ENCODE results near the gene CDC25C. TPM values are rescaled to one million over a fixed set of nuclear protein-coding genes. Genes with fewer than 3 reads are reported as not detected.
"Not testable (repeated sequence)": the region's sequence is repeated elsewhere in the genome, so short reads cannot be mapped to it uniquely, and the experiment has no call there.

Gene CDC25C
- total and polyA plus RNA-seq, 2 of the 4 experiments (the other 2 are of a cell fraction), result 7.3 to 8.2 TPM

DNA sequence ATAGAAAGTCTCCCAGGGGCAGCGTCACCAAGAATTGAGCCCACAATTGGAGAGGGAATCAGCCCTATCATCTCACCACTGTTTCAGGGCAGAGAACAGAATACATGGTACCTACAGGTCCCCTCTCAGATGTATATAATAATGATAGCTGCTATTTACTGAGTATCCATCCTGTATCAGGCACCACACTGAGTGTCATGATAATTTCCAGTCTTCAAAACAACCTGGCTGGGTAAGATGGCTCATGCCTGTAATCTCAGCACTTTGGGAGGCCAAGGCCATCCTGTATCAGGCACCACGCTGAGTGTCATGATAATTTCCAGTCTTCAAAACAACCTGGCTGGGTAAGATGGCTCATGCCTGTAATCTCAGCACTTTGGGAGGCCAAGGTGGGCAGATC is 83.8 kb downstream of the CDC25C start:
- H2BK5ac ChIP-seq (ENCODE audit: low read depth, low read length, poor library complexity, severe bottlenecking); H2AK9ac ChIP-seq (replicated peaks; ENCODE audit: low read depth, low read length, poor library complexity); H4K5ac ChIP-seq (ENCODE audit: low read depth, low read length); H3K79me1 ChIP-seq (ENCODE audit: low read depth in 1 of 2, low read length in 2 of 2); H4K20me1 ChIP-seq (ENCODE audit: insufficient read depth, low read length); H3K23ac ChIP-seq (ENCODE audit: low read depth, low read length); H3K4me2 ChIP-seq (ENCODE audit: low read depth, low read length); BruUV-seq (replicated peaks); POLR2A ChIA-PET (ENCODE audit: unreplicated experiment); H2BK120ac ChIP-seq (ENCODE audit: low read depth, low read length); in situ Hi-C loops (cut with MboI; ENCODE audit: low sequenced_read_pairs); H3K4ac ChIP-seq (ENCODE audit: low read depth, low read length); H3K9me1 ChIP-seq (ENCODE audit: insufficient read depth, low read length); H3K9ac ChIP-seq (ENCODE audit: low read depth, low read length); H3K36me3 ChIP-seq (ENCODE audit: control insufficient read depth, insufficient read depth, low read length); intact Hi-C loops (cut with micrococcal nuclease); dilution Hi-C loops (cut with HindIII; ENCODE audit: low sequenced_read_pairs, unreplicated experiment); H3K18ac ChIP-seq (ENCODE audit: low read depth, low read length); H3K4me1 ChIP-seq (ENCODE audit: control insufficient read depth, insufficient read depth, low read length); H3K27ac ChIP-seq (ENCODE audit: insufficient read depth, low read length); DNase-seq; H4K91ac ChIP-seq (ENCODE audit: insufficient read depth, low read depth, low read length); H4K8ac ChIP-seq (ENCODE audit: low read depth in 2 of 2, low read length in 2 of 2); H3K14ac ChIP-seq (replicated peaks; ENCODE audit: low read depth, low read length); H3K9me3 ChIP-seq (ENCODE audit: control insufficient read depth, insufficient read depth, low read length); CTCF ChIA-PET; H3K56ac ChIP-seq (ENCODE audit: extremely low read depth, insufficient read depth, low read length); H3K4me3 ChIP-seq (ENCODE audit: insufficient read depth, low read depth, low read length); H2AFZ ChIP-seq (replicated peaks; ENCODE audit: low read length, poor library complexity); H2BK20ac ChIP-seq (ENCODE audit: low read depth, low read length); H2BK15ac ChIP-seq (ENCODE audit: low read depth, low read length); H2AK5ac ChIP-seq (ENCODE audit: low read depth, low read length); ATAC-seq (ENCODE audit: low read depth): not testable (repeated sequence)
- H3K27me3 ChIP-seq (ENCODE audit: control insufficient read depth, insufficient read depth, low read length), result peaks cover 28% of the 10 kb centered on the region
- 100% methylated on average over 1 of the region's 2 CpGs; no CpG with 5 or more reads in 1 of the 2 experiments for WGBS, 2 experiments (ENCODE audit: extremely low coverage in 2 of 2, insufficient read length in 1 of 2)

Measured in IMR-90 (cell line).